Measurements from ENCODE around the gene SLC16A4. TPM values are rescaled to one million over a fixed set of nuclear protein-coding genes. Genes with fewer than 3 reads are reported as not detected.

SLC16A4 gene
- total RNA-seq, 2 donors from 2014 or later: 4.7 to 8.9 TPM

DNA sequence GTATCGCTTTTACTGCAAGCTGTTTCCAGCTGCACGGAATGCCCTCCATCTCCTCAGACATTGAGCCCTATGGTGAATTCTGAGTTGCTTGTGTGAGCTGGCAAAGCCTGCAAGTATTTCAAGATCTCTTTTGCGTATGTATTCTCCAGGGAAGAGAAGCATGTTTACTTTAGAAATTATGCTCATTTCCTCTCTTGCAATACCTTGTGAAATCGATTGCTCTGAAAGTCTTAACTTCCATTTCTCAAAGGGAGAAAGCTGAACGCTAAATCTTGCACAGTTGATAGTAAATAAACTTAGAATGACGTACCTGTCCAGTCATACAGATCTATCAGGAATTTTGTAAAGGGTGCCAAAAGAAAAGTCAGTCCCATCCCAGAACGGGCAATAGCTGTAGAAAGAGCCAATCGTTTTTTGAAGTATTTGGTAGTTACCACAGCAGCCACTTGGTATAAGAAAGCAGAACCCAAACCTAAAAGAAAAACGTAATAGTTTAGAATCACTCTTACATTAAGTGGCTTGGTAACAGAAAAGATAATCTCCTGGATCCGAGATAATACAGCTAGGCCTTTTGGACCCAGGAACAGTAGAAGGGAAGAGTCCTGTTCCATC, 10.0 kb downstream of the SLC16A4 start:
- Histone ChIP-seq H3K4me1 (peaks cover 0 to 10% of the 10 kb centered on the region in 2 donors), H3K36me3 (peaks cover 36% of the 10 kb centered on the region), H3K27me3 (no peaks in the 10 kb centered on the region), H3K4me3 (no peak overlapping the region), H3K9me3 (no peaks in the 10 kb centered on the region), H3K27ac (peak overlapping the region in 1 of 2 donors; percentile 4)
- DNase-seq (ENCODE audit: low spot score): no peak
- TF ChIP-seq, protein P1, sequence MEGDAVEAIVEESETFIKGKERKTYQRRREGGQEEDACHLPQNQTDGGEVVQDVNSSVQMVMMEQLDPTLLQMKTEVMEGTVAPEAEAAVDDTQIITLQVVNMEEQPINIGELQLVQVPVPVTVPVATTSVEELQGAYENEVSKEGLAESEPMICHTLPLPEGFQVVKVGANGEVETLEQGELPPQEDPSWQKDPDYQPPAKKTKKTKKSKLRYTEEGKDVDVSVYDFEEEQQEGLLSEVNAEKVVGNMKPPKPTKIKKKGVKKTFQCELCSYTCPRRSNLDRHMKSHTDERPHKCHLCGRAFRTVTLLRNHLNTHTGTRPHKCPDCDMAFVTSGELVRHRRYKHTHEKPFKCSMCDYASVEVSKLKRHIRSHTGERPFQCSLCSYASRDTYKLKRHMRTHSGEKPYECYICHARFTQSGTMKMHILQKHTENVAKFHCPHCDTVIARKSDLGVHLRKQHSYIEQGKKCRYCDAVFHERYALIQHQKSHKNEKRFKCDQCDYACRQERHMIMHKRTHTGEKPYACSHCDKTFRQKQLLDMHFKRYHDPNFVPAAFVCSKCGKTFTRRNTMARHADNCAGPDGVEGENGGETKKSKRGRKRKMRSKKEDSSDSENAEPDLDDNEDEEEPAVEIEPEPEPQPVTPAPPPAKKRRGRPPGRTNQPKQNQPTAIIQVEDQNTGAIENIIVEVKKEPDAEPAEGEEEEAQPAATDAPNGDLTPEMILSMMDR (IDR thresholded peaks at IDR 0.05): no peak

DNA sequence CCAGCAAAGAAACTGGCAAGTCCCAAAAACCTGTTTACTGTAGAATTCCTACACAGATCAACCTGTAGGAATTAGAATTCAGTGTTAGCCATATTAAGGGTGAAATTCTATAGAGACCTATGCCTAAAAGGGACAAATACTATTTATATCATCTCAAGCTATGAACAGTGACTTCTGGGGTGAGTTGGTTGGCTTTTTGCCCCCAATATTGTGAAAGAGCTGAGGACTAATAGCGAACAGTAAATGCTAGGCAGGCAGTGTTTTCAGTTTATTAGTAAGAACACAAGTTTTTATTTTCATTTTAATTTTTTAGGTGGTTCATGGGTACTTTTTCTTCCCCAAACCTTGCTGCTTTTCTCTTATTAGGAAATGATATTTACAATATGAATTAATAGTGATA, 15.3 kb downstream of the SLC16A4 start:
- no peak for DNase-seq (ENCODE audit: low spot score)
- TF ChIP-seq, protein P1 (IDR thresholded peaks at IDR 0.05): no peak
- Histone ChIP-seq H3K36me3 (peaks cover 53% of the 10 kb centered on the region), H3K27me3 (no peaks in the 10 kb centered on the region), H3K4me1 (no peaks in the 10 kb centered on the region), H3K9me3 (no peaks in the 10 kb centered on the region), H3K27ac (no peak overlapping the region), H3K4me3 (no peak overlapping the region)

DNA sequence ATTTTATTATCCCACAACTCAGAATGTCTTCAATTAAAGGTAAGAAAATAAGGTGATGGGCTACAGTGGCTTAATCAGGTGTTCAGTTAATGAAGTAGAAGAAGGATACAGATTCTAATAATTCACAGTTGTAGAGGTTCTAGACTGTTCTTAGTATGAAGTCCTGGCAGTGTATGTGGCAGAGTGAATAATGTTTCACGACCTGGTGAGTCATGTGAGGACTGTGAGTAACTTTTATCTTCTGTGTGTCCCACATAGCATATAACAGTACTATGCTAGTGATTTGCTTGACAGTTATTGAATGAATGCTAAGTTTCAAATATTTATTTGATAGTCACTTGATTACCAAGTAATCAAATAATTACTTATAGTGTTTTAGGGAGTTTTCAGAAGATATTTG, 20.0 kb downstream of the SLC16A4 start:
- DNase-seq (ENCODE audit: low spot score): no peak
- TF ChIP-seq, protein P1 (IDR thresholded peaks at IDR 0.05): no peak
- H3K4me3 ChIP-seq: no peak overlapping the region
- H3K4me1 ChIP-seq: no peaks in the 10 kb centered on the region
- peaks cover 18% of the 10 kb centered on the region for H3K36me3 ChIP-seq
- H3K27me3 ChIP-seq: no peaks in the 10 kb centered on the region
- H3K9me3 ChIP-seq: no peaks in the 10 kb centered on the region
- no peak overlapping the region for H3K27ac ChIP-seq

GRCh38 chr1:110364221-110364620, 26.6 kb downstream of the SLC16A4 start:
- DNase-seq (ENCODE audit: low spot score): no peak
- Histone ChIP-seq H3K9me3 (no peaks in the 10 kb centered on the region), H3K36me3 (no peaks in the 10 kb centered on the region), H3K4me3 (no peak overlapping the region), H3K27me3 (no peaks in the 10 kb centered on the region), H3K4me1 (no peaks in the 10 kb centered on the region), H3K27ac (no peak overlapping the region)
- TF ChIP-seq, protein P1 (IDR thresholded peaks at IDR 0.05): no peak

- no peaks in the 10 kb centered on the region for H3K36me3 ChIP-seq
- no peak for DNase-seq (ENCODE audit: low spot score)
Measured at GRCh38 chr1:110361856-110362255, 29.0 kb downstream of the SLC16A4 start.

More at GRCh38 chr1:110361856-110362255, 29.0 kb downstream of the SLC16A4 start:
- Histone ChIP-seq H3K27ac (no peak overlapping the region), H3K9me3 (no peaks in the 10 kb centered on the region), H3K27me3 (no peaks in the 10 kb centered on the region), H3K4me1 (no peaks in the 10 kb centered on the region), H3K4me3 (no peak overlapping the region)
- TF ChIP-seq, protein P1 (IDR thresholded peaks at IDR 0.05): no peak
